ENCODE data around the gene RNF141.

The RNF141 gene

DNA sequence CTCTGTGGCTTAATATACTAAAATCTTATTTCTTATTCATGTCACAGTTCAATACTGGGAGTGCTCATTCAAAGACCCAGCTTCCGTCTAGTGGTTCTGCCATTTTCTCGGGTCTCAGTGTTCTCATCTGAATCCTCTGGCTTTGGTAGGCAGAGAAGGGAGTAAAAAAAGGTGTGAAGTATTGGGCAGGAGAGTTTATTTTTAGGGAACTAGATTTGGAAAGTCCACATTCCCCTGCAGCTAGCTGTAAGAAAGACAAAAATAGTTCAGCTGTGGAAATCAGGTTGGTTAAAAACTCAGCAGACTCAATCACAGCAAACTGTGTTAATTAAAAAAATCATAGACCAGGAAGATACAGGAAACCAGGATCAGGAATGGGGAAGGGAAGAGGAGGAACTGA lies 31.5 kb upstream of the RNF141 start:
- TF ChIP-seq ZFX (IDR thresholded peaks at IDR 0.05; ENCODE audit: borderline replicate concordance): no peak
- TF ChIP-seq, protein P1, sequence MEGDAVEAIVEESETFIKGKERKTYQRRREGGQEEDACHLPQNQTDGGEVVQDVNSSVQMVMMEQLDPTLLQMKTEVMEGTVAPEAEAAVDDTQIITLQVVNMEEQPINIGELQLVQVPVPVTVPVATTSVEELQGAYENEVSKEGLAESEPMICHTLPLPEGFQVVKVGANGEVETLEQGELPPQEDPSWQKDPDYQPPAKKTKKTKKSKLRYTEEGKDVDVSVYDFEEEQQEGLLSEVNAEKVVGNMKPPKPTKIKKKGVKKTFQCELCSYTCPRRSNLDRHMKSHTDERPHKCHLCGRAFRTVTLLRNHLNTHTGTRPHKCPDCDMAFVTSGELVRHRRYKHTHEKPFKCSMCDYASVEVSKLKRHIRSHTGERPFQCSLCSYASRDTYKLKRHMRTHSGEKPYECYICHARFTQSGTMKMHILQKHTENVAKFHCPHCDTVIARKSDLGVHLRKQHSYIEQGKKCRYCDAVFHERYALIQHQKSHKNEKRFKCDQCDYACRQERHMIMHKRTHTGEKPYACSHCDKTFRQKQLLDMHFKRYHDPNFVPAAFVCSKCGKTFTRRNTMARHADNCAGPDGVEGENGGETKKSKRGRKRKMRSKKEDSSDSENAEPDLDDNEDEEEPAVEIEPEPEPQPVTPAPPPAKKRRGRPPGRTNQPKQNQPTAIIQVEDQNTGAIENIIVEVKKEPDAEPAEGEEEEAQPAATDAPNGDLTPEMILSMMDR (IDR thresholded peaks at IDR 0.05): no peak
- no peak overlapping the region for H3K27ac ChIP-seq

DNA sequence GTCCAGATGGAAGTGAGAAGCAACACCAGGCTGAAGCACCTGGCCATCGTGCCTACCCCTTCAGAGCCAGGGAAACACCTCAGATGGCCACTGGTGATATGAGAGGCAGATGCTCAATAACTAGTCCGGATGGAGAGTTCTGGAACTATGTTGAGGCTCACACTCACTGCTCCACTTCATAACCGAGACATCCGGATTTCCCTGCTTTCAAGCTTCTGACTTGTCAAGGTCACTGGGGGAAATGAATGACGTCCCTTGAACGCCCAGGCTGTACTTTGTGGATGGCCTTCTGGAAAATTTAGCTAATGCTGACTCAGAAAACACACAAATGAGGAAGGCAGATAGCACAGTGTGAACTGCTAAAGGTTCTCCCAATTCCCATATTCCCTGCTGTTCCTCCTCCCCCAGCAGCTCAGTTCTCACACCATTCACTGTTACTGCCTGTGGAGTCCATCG lies 27.5 kb upstream of the RNF141 start, which contains the start of gene LYVE1:
Gene LYVE1, minus strand, starts transcription at position 180 of the 456 bp plus-strand sequence. Its CDS starts 133 bp downstream, at position 47.
- no peak within 1 kb of the TSS for H3K27ac ChIP-seq
- TF ChIP-seq, protein P1 (IDR thresholded peaks at IDR 0.05): no peak
- TF ChIP-seq ZFX (IDR thresholded peaks at IDR 0.05; ENCODE audit: borderline replicate concordance): no peak

DNA sequence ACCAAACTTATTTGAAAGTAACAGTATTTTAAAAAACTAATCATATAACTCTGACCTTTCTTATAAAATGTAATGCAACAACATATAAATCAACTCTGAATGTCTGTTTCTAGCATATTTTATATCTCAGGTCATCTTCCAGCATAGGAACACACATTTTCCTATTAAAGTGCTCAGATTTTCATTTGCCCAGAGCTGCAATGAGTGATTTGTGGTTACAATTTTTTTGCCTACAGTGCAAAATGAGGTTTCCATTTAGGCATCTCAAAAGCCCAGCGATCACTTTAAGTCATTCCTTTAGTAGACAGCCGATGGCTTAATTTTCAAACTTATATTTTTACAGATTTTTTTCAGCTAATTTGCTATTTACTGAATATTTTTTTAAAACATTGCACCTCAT lies 26.5 kb upstream of the RNF141 start:
- H3K27ac ChIP-seq: no peak overlapping the region
- TF ChIP-seq, protein P1 (IDR thresholded peaks at IDR 0.05): no peak
- TF ChIP-seq ZFX (IDR thresholded peaks at IDR 0.05; ENCODE audit: borderline replicate concordance): no peak

DNA sequence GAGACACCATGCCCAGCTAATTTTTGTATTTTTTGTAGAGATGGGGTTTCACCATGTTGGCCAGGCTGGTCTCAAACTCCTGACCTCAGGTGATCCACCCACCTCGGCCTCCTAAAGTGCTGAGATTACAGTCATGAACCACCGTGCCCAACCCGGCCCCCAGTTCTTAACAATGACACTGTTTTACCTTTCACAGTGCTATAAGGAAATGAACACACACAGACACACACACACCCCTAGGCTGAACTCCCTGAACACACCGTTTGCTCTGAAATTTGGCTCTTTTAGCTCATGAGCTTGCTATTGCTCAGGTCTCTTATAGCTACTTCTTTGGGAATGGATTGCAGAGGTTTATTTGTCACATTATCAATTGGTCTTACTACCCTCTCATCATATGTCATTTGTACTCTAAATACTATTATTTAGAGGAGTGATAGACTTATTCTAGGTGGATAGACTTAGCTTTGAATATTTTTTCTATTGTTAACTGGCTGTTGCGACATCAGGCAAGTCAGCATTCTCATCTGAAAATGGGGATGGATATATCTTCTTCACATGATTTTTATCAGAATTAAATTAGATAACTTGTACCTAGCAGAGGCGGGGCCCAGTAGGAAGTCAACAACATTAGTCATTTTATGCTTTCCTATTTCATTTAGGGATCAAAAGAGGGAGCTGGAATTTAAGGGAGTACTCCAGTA lies 25.4 kb upstream of the RNF141 start:
- TF ChIP-seq, protein P1 (IDR thresholded peaks at IDR 0.05): no peak
- no peak for TF ChIP-seq ZFX (IDR thresholded peaks at IDR 0.05; ENCODE audit: borderline replicate concordance)
- no peak overlapping the region for H3K27ac ChIP-seq

DNA sequence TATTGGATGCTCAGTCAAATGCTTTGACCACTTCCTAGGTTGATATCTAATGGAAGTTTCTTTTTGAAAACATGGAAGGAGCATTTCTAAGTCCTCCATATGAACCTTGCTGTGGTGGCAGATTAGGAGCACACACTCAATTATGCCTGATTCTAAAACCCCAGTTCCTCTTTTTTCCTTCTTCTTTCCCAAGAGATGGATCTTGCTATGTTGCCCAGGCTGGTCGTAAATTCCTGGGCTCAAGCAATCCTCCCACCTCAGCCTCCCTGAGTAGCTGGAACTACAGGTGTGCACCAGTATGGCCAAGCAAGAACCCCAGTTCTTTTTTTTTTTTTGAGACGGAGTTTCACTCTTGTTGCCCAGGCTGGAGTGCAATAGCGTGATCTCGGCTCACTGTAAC lies 24.5 kb upstream of the RNF141 start:
- TF ChIP-seq ZFX (IDR thresholded peaks at IDR 0.05; ENCODE audit: borderline replicate concordance): no peak
- TF ChIP-seq, protein P1 (IDR thresholded peaks at IDR 0.05): no peak
- no peak overlapping the region for H3K27ac ChIP-seq

DNA sequence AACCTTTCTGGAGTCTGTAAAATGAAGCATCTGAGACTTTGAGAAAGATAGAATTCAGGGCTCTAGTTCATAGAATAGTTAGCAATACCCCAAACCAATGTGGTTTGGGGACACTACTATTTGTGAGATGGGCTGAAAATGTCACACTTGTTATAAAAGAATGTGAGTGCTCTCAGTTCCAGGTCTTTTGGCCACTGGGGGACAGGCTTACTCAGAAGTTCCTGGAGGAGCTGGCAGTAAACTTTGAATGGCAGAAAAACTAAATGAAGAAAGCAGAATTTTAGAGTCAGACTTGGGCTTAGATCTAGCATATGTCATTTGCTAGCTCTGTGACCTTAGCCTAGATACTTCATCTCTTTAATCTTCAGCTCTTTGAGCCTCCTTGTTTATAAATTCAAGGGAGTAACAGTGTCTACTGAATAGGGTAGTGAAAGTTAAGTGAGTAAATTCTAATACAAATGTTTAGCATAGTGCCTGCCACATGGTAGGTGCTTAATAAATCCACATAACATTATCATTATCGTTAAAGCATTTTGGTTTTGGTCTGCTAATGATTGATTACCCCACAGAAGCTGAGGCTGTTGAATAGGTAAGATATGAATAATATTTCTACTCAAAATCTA lies 23.8 kb upstream of the RNF141 start:
- no peak overlapping the region for H3K27ac ChIP-seq
- TF ChIP-seq, protein P1 (IDR thresholded peaks at IDR 0.05): no peak
- TF ChIP-seq ZFX (IDR thresholded peaks at IDR 0.05; ENCODE audit: borderline replicate concordance): no peak

DNA sequence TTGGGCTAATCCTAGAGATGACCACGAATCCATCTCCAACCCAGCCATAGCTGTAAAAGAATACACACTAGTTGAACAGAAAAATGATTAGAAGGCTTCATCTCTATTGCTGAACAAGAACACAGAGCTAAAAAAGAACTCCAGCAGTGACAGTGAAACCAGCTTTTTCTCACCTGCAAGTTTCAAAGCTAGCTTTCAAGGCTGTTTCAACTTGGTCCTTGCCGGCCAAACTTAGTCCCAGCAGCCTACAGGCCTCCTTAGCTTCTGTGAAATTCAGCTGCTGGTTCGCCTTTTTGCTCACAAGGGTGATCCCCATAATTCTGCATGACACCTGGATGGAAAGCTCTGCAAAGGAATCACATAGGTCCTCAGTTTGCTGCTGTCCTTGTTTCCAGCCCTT lies 23.0 kb upstream of the RNF141 start:
- H3K27ac ChIP-seq: no peak overlapping the region
- TF ChIP-seq, protein P1 (IDR thresholded peaks at IDR 0.05): no peak
- TF ChIP-seq ZFX (IDR thresholded peaks at IDR 0.05; ENCODE audit: borderline replicate concordance): no peak
